SK-N-MC (cell line): Measurements from ENCODE around the gene CCDC59.

Experiments
- EZH2 ChIP-seq: fragments of 200-600 bp; sonication (generic); IDR thresholded peaks from one replicate; pipeline ENCODE4 v1.6.1; 2017; ENCODE audit warnings: antibody characterized with exemption
- POLR2AphosphoS5 ChIP-seq: IDR thresholded peaks from 2 replicates; pipeline ENCODE4 v1.6.1; 2012; ENCODE audit warnings: mild to moderate bottlenecking, low read depth, low read length, borderline replicate concordance

- TF ChIP-seq EZH2 = no peak
- no peak for TF ChIP-seq POLR2AphosphoS5
Measured at GRCh38 chr12:82357845-82358199, 365 bp downstream of the CCDC59 start.
